Activated naive CD8-positive, alpha-beta T cell treated with anti-CD3 and anti-CD28 coated beads, Interleukin-2, amount 50 U/mL, for 16 hours (primary cell): ENCODE measurements around the gene GPANK1.
"Not testable (repeated sequence)": the region's sequence is repeated elsewhere in the genome, so short reads cannot be mapped to it uniquely, and the experiment has no call there.

Experiments
- DNase-seq: peaks from one replicate; pipeline ENCODE4 v3.0.0-alpha.2; 2020; ENCODE audit warnings: low read depth, low spot score

GPANK1 gene

GRCh38 chr6:31664790-31665500 lies at the start of gene GPANK1:
Gene GPANK1, minus strand, starts transcription at chr6:31664997. Its CDS starts 519 bp downstream, at chr6:31664478.
- peak; percentile 73 for DNase-seq

- no peak for DNase-seq
Observed at GRCh38 chr6:31713991-31714684, 49.3 kb upstream of the GPANK1 start.

DNA sequence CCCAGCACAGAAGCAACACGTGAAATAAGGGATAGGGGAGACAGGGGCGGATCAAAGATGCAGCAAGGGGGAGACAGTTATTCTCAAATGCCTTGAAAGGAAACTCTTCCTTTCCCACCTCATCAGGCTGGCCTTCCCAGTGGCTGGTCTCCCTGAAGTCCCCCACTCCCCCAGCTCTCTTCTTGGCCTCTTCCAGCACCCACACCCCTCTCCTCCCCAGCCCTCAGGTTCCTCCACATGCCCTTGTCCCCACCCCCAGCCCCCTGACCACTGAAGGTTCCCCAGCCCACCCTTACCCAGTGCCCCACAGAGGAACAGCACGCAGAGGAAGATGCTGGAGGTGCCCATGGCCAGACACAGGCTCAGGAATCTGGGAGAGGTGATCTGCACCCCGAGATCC lies 48.7 kb upstream of the GPANK1 start:
- DNase-seq = no peak

DNA sequence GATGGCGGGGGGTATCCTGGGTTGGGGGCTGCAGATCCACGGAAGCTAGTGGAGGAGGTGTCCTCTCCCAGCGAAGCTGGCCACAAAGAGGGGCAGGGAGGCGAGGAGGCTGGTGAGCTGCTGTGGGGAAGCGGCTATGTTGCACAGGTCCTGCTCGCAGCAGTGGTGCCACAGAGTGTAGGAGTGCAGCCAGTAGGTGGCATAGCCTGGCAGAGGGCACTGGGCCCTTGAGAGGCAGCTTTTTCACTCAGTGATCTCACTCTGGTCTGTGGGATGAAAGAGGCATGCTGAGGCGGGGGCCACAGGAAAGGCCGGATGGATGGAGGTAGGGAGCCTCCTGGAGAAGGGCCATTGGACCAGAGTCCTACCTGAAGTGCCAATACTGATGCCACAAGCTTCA lies 47.5 kb upstream of the GPANK1 start:
- DNase-seq = no peak

DNA sequence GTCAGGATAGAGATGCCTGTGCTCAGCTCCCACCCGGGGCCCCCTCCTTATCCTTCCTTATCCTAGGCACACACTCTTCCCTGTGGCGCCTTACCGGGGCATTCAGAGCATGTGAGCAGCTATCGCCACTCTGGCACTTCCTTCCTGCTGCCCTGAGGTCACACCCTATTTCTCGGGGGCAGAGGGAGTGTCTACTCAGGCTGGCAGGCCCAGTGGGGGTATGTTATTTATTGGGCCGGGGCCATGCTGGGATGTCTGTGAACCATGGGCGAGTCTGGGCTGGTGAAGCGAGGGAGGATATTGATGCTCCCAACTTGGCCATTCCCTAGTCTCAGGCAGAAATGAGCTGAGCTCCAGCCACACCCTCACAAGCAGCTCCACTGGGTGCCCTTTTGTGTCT lies 46.4 kb upstream of the GPANK1 start:
- DNase-seq = no peak

DNA sequence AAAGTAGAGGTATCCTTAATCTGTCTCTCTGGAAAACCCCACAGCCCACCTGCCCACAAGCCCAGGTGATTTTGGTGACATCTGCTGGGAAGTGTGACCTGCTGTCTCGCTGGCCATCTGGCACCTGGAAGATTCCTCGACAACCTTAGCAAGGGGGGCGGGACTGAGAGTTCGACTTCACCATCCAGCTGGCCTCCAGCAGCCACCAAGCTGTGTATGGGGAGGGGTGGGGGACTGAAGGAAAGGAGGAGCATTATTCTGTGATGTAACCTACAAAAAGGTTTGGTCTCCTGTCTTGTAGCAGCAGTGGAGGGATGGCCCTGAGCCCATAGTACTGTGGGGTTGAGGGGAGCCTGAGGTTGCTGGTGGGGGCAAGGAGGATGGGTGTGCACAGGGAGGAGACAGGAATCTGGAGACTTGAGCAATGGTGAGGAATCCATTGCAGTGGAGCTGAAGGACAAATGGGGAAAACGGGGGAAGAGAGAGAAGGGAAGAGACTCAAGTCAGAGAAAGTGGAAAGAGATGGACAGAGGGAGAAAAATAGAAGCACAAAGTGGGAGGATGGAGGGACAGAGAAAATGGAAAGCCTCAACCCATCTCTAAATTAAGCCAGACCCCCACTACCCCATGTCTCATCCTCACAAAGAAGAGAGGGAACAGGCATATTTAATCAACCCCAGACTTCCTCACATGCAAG lies 45.9 kb upstream of the GPANK1 start:
- no peak for DNase-seq

- DNase-seq = not testable (repeated sequence)
Observed at GRCh38 chr6:31709157-31709556, 44.4 kb upstream of the GPANK1 start.

DNA sequence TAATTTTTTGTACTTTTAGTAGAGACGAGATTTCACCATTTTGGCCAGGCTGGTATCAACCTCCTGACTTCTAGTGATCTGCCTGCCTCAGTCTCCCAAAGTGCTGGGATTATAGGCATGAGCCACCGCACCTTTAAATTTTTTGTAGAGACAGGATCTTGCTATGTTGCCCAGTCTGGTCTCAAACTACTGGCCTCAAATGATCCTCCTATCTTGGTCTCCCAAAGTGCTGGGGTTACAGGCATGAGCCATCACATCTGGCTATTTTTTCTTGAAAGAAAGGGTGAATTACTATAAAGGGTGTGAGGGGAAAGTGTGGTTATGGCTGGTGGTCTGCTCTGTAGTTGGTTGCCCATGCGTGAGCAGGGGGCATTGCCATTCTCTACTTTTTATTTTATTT lies 43.4 kb upstream of the GPANK1 start:
- no peak for DNase-seq

GRCh38 chr6:31707701-31708100 lies 42.9 kb upstream of the GPANK1 start:
- DNase-seq = no peak

DNA sequence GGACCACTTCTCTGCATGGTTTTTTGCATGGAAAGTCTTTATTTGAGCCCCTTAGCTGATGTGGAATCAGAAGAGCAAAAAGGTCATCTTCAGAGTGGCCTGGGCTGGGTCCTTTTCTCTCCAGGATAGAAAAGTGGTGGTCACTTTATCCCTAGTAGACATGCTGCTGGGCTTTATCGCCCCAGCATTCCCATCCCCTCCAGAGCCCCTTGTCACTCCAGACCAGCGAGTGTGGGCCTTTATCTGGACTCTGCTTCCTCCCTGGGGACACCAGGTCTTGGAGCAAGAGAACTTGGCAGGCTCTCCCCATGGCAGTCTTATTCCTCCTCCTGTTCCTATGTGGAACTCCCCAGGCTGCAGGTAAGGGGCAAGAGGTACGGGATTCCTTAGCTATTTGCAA lies 41.8 kb upstream of the GPANK1 start, which contains the start of gene LY6G6F:
Gene LY6G6F (plus strand): TSS at position 268 of the 400 bp plus-strand sequence. CDS start 41 bp downstream, at position 309.
- no peak for DNase-seq

DNA sequence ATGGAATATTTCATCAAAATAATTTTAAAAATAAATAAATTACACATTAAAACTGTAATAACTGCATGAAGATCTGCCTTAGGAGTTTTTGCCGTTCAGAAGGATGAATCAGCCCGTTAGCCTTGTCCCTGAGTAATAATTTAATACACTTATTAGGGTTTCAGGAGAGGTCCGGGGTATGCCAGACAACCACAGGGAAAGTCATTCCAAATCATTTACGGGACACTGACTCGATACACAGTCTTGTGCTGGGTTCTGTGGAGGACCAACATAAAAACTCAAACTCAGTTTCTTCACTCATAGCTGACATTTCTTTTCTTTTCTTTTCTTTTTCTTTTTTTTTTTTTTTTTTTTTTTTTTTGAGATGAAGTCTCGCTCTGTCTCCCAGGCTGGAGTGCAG lies 41.1 kb upstream of the GPANK1 start:
- no peak for DNase-seq

DNA sequence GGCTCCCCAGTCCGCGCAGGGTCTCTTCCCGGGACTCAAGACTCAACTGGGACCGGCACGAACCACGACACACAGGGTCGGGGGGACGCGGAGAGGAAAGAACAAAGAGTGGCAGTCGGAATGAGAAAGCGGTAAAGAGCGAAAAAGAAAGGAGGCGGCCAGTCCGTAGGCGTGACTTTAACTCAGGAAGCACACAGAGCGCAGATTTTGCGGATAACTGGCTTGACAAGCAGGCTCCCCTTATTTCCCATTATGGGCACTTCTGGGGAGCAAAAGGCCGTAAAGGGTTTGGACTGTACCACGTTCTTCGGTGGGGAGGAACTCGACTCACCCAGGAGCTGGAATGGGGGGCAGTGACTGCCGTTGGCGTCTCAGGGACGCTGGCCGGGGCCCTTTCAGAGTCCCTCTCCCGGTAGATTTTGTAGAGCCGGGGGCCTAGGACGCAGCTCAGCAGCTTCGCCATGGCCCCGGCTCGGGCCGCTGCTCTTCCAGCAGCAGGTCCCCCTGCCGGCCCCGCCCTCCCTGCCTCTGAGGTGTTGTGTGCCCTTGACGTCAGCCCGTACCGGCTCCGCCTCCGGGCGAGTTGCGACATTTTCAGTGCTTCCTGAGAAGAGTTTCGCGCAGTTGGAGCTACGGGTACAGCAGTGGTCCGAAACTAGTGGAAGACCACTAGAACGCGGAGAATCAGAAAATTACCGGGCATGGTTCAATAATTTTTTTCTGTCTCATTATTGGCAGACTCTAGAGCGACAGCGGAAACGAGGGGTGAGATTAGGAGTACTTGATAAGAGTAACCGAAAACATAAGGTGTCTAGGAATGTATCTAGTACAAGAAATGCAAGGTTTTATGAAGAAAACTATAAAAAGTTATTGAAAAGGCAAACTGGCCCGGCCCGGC lies 38.3 kb upstream of the GPANK1 start, which contains the start of gene ABHD16A:
Gene ABHD16A (minus strand): TSS at position 506 of the 898 bp plus-strand sequence. CDS start 43 bp downstream, at position 463.
- peak; percentile 94 for DNase-seq

GRCh38 chr6:31702405-31702818 lies 37.6 kb upstream of the GPANK1 start:
- DNase-seq = no peak

- DNase-seq = no peak
Observed at GRCh38 chr6:31701666-31702404, 37.0 kb upstream of the GPANK1 start.

GRCh38 chr6:31700740-31701401 lies 36.1 kb upstream of the GPANK1 start:
- no peak for DNase-seq

DNA sequence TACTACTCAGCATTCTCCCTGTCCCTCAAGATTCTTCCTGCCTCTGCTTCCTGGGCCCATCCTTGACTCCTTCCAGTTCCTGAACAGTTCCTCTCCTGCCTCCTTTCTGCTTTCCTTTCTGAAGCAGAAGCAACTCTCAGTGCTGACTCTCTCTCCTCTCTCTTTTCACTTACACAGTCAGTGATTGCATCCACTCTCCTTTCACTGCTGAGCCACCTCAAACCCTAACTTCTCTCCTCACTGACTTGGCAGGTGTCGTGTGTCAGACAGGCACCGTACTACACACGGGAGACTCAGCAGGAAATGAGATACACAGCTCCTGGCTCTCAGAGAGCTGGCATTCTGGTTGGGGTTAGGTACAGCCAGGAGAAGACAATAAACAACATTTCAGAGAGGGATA lies 32.8 kb upstream of the GPANK1 start:
- DNase-seq = no peak

DNA sequence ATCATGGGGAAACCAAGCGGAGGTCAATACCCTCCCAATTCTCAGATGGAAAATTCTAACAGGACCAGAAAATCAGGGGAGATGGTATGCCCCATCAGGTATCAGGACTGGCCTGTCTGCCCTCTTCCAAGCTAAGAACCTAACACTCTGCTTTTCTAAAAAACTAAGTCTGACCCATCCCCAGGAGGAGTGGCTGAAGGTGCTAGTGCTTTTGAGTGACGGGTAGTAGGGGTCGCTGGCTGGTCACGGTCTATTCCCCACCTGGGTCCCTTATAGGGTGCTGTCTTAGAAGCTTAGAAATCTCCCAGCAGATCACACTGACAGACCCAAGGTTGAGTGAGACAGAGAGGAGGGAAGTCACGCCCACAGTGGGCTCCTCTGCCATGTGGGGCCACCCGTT lies 28.7 kb upstream of the GPANK1 start:
- no peak for DNase-seq

DNA sequence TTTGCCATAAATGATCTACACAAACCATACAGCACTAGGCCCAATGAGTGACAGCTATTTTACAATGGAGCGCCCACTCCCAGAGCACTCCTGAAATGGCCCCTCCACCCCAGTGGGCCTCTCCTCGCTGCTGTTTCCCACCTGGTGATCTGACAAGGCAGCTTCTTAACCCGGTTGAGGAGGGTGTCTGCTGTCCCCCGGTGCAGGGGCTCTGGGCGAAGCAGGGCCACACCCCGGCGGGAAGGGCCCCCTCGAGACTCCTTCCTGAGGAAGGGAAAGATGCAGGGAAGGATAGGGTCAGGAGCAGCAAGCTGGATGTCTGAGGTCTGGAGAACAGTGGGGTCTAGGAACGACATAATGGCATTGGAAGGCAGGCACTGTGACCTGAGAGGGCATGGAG lies 28.1 kb upstream of the GPANK1 start:
- no peak for DNase-seq

- DNase-seq = no peak
Observed at GRCh38 chr6:31692353-31692752, 27.6 kb upstream of the GPANK1 start.

DNA sequence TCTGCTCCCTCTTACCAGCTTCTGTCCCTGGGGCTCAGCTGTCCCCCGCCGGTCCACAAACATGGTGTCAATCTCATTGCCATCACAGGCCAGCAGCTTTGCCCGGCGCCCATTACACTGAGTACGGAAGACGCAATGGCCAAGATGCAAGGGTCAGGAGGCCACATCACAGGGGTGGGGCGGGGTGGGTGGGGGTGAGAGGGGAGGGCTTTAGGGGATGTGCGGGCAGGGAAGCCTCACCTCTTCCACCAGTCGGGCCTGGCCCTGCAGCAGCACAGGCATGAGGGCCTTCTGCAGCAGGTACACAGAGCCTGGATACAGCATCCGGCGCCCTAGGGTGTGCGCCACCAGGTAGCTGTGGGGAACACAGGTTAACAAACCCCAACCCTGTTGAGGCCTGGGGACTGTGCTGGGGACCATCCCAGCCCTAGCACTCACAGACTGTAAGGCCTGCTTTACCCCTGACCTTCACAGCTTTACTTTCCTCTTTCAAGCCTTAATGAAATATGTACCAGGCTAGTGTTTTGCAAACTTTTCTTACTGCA lies 26.8 kb upstream of the GPANK1 start:
- DNase-seq = no peak
